ENCODE data around the gene IL1B.

IL1B gene

DNA sequence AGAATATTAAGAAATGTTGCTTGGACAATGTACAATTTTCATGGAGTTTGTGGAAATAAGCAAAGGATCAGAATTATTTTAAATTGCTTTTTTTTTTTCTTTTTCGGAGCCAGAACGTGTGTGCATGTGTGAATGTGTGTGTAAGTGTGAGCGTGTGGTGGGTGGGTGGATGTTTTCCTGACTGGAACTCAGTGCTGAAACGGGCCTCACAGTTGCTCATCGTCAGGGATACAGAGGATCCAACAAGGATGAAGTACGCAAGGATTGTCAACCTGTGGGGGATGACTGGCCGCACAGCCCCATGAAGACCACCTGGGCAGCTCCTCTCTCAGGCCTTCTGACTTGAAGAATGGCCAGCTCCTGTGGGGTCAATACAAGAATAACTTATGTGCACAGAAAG is 17.5 kb downstream of the IL1B start:
- H3K4me3 ChIP-seq (ENCODE audit: low read length), result no peak overlapping the region
- TF ChIP-seq, protein P1, sequence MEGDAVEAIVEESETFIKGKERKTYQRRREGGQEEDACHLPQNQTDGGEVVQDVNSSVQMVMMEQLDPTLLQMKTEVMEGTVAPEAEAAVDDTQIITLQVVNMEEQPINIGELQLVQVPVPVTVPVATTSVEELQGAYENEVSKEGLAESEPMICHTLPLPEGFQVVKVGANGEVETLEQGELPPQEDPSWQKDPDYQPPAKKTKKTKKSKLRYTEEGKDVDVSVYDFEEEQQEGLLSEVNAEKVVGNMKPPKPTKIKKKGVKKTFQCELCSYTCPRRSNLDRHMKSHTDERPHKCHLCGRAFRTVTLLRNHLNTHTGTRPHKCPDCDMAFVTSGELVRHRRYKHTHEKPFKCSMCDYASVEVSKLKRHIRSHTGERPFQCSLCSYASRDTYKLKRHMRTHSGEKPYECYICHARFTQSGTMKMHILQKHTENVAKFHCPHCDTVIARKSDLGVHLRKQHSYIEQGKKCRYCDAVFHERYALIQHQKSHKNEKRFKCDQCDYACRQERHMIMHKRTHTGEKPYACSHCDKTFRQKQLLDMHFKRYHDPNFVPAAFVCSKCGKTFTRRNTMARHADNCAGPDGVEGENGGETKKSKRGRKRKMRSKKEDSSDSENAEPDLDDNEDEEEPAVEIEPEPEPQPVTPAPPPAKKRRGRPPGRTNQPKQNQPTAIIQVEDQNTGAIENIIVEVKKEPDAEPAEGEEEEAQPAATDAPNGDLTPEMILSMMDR (conservative IDR thresholded peaks at IDR 0.05; ENCODE audit: low read length), result no peak
- no peak for DNase-seq (ENCODE audit: low read depth)

DNA sequence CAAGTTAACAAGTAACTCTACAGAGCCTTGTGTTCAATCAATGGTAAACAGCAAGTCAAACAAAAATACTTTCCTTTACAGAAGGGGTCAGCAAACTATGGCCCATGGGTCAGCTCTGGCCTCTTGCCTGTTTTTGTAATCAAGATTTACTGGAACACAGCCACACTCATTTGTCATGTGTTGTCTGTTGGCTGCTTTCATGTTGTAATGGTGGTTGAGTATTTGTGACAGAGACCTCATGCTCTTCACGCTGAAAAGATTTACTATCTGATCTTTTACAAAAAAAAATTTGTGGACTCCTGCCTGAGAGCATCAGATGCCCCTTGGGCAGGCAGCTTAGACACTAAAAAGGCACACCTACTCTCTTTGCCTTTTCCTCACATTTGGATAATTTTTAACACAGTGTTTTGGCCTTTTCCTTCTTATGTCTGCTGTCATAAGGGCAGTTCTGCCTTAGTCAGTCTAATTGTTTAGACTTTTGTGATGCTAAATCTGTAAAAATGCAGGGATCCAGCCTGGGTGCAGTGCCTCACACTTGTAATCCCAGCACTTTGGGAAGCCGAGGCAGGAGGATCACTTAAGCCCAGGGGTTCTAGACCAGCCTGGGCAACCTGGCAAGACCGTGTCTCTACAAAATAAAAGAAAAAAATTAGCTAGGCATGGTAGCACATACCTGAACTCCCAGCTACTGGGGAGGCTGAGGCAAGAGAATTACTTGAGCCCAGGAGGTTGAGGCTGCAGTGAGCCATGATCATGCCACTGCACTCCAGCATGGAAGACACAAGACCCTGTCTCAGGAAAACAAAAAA is 18.3 kb downstream of the IL1B start:
- DNase-seq (ENCODE audit: low read depth), result no peak
- H3K4me3 ChIP-seq (ENCODE audit: low read length), result no peak overlapping the region
- TF ChIP-seq, protein P1 (conservative IDR thresholded peaks at IDR 0.05; ENCODE audit: low read length), result no peak

DNA sequence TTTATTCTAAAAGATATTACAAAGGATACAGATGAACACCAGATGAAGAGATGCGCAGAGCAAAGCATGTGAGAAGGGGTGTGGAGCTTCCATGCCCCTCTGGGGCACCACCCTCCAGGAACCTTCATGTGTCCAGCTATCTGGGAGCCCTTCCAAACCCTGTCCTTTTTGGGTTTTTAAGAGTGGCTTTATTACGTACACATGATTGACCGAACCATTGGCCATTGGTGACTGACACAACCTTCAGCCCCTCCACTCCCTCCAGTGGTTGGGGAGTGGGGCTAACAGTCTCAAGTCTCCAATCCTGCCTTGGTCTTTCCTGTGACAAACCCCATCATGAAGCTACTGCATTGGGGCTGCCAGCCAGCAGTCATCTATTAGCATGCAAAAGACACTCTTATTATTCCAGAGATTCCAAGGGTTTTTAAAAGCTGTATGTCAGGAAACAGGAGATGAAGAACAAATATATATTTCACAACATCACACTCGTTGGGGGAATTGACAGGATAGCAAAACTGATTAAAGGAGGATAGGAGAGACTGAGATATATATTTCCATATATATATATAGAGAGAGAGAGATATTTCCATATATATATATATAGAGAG is 19.4 kb downstream of the IL1B start:
- no peak overlapping the region for H3K4me3 ChIP-seq (ENCODE audit: low read length)
- no peak for DNase-seq (ENCODE audit: low read depth)
- TF ChIP-seq, protein P1 (conservative IDR thresholded peaks at IDR 0.05; ENCODE audit: low read length), result no peak

DNA sequence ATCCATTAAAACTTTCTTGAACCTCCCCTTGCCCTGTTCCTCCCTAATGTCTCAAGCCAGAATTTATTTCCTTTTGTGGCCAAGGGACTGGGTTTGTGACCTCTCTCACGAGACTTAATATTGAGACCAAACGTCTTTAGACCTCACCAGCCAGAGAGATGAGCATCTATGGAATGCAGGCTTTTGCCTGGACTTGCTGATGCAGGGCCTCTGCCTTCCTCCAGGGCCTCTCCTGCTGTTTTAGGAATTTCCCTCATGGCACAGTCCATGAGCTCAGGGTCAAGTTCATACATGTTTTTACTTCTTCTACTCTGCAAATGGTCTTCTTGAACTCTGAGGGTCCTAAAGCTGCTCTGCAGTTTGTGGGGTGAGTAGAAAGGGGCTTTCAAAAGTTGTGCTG is 22.3 kb downstream of the IL1B start:
- peak; percentile 71 for DNase-seq (ENCODE audit: low read depth)
- no peak overlapping the region for H3K4me3 ChIP-seq (ENCODE audit: low read length)
- TF ChIP-seq, protein P1 (conservative IDR thresholded peaks at IDR 0.05; ENCODE audit: low read length), result peak; percentile 32

DNA sequence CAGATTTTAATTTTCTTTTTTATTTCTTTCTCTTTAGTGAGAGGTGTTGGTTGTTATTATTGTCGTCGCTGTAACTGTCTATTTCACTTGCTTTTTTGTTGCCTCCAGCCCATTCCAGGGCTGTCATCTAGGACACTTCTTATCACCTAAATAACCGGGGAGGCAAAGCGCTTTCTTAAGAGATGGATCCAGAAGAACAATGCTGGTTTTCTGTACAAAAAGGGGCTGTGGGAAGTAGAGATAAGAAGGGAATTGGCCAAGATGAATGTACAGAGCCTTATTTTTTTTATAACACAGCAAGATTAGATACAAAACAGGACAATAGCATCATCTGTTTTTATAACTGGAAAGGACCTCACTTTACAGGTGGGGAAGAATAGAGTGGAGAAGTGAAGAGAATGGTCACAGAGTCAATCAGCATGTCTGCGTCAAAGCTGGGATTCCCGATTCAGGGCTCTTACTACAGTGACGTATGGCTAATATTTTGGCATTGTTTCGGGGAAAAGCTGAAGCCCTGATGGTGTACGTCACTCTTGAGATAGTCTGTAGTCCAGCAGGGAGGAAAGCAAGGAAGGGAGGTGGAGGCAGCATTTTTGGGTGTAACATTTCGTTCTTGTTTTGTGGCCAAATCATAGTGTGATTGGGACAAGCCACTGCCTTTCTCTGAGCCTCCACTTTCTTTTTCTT is 23.2 kb downstream of the IL1B start:
- no peak for DNase-seq (ENCODE audit: low read depth)

DNA sequence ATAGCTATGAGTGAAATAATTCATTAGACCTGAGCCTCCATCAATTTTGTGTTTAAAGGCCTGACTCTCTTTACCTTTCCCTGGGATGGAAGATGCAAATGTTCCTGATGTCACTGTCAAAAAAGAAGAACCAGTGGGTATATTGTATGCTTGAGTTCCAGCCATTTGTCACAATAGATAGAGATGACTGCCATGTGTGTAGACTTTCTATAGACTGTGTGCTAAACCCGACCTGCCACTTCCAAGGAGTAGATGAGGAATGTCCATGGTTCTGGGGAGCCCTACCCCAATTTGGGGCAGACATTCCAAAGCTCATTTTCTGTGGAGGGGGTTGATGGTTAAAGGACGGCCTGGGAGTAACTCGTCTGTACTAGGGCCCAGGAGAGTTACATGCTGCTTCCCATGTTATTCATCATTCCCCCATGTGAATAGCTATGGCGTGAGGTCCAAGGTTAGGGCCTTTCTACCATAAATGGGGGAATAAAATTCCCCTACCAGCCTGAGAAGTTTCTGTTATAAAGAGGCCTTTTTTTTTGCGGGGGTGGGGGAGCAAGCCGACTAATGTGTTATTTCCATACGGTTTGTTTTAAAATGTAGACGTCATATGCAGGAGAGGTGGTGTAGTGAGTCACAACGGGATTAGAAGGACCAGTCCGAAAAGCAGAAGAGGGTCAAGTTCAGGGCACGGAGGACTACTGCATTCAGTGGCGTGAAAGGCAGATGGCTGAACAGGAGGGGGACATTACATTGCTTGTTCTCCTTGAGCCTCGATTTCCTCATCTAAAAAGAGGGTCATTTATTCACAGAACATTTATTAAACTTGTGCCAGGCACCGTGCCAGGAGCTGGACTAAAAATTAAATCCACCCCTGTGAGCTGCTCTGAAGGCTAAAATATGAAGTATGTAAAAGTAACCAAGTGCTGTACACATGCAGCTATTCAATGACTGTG is 24.0 kb downstream of the IL1B start:
- H3K4me3 ChIP-seq (ENCODE audit: low read length), result no peak overlapping the region
- TF ChIP-seq, protein P1 (conservative IDR thresholded peaks at IDR 0.05; ENCODE audit: low read length), result no peak
- DNase-seq (ENCODE audit: low read depth), result peak; percentile 74

More for the DNA sequence above, 23.2 kb downstream of the IL1B start:
- TF ChIP-seq, protein P1 (conservative IDR thresholded peaks at IDR 0.05; ENCODE audit: low read length), result no peak
- no peak overlapping the region for H3K4me3 ChIP-seq (ENCODE audit: low read length)

Measured in AG10803 (cell line).